HepG2 (cell line): ENCODE measurements around the gene ALLC. TPM values are rescaled to one million over a fixed set of nuclear protein-coding genes. Genes with fewer than 3 reads are reported as not detected.

Experiments used
- ATAC-seq: fragments of 200-7000 bp; cut with Tn5 transposase; 3 replicates; pipeline ENCODE4 v1.9.1; 2020; ENCODE audit warnings: mild to moderate bottlenecking, moderate library complexity
- BruUV-seq: library from RNA; stranded (reverse); fragments of 400-500 nt; replicated peaks from 2 replicates; lab custom pipeline; 2021; lab: Mats Ljungman, UMichigan
- CTCF ChIA-PET: fragments of 300-600 bp; formaldehyde crosslinking; extraction: SDS; loops from one replicate; lab custom pipeline; 2021; ENCODE audit warnings: low total read pairs, inconsistent platforms, low intra/inter-chr PET ratio; lab: Yijun Ruan, JAX
- POLR2A ChIA-PET: fragments of 350-600 bp; sonication (Branson Sonifier 250); formaldehyde crosslinking; loops from one replicate; lab custom pipeline; 2020; ENCODE audit warnings: antibody characterized with exemption, inconsistent platforms; lab: Yijun Ruan, JAX
- DNase-seq: peaks from one replicate; pipeline ENCODE4 v3.0.0-alpha.2; 2015; ENCODE audit warnings: low spot score
- FAIRE-seq: peaks from 3 replicates; lab custom pipeline; 2011; peaks lifted over from hg19 to GRCh38; lab: Jason Lieb, UNC
- H2AFZ ChIP-seq: one replicate; pipeline ENCODE4 v1.6.1; 2011; ENCODE audit warnings: low read length, inconsistent platforms
- H3K27ac ChIP-seq: fragments of 300-600 bp; 3 replicates; pipeline ENCODE4 v1.8.0; 2011; ENCODE audit warnings: mixed run types, mild to moderate bottlenecking, mixed read lengths, low read length, inconsistent platforms; ENCODE audit not compliant: insufficient read depth; ENCODE audit errors: extremely low read length
- H3K27me3 ChIP-seq, 2 experiments: fragments of 200-600 bp in 1 of 2; 2 replicates in 1 of 2; 3 replicates in 1 of 2; pipeline versions ENCODE4 v1.6.0 to v1.8.0; 2011; ENCODE audit warnings: low read length in 2 of 2, mild to moderate bottlenecking in 2 of 2, moderate library complexity in 2 of 2, inconsistent platforms in 1 of 2; ENCODE audit not compliant: insufficient read depth in 2 of 2, control insufficient read depth in 1 of 2
- H3K36me3 ChIP-seq, 2 experiments: fragments of 200-600 bp in 1 of 2; replicated peaks in 1 of 2; 2 replicates in 1 of 2; 3 replicates in 1 of 2; pipeline versions ENCODE4 v1.5.1 to v1.8.0; 2011; ENCODE audit warnings: low read length in 2 of 2, inconsistent platforms in 1 of 2; ENCODE audit not compliant: insufficient read depth in 2 of 2, control insufficient read depth in 1 of 2
- H3K4me1 ChIP-seq: 2 replicates; pipeline ENCODE4 v1.5.1; 2012; ENCODE audit warnings: low read length, inconsistent platforms; ENCODE audit not compliant: insufficient read depth
- H3K4me2 ChIP-seq: 2 replicates; pipeline ENCODE4 v1.6.0; 2011; ENCODE audit warnings: low read depth, low read length, inconsistent platforms
- H3K4me3 ChIP-seq, 3 experiments: fragments of 200-600 bp in 1 of 3; sonication (generic), shearing (Covaris generic) in 1 of 3; replicated peaks in 1 of 3; 2 replicates each; pipeline ENCODE4 v1.5.1; 2011 to 2016; ENCODE audit warnings: low read length in 3 of 3, inconsistent platforms in 2 of 3, low read depth in 2 of 3, mild to moderate bottlenecking in 2 of 3, control low read depth in 1 of 3, mixed read lengths in 1 of 3; ENCODE audit not compliant: insufficient read depth in 1 of 3
- H3K79me2 ChIP-seq: one replicate; pipeline ENCODE4 v1.6.1; 2011; ENCODE audit warnings: low read length, inconsistent platforms; ENCODE audit not compliant: insufficient read depth
- H3K9ac ChIP-seq: 2 replicates; pipeline ENCODE4 v1.6.0; 2011; ENCODE audit warnings: mild to moderate bottlenecking, low read depth, low read length, inconsistent platforms; ENCODE audit not compliant: insufficient read depth
- H3K9me3 ChIP-seq: 2 replicates; pipeline ENCODE4 v1.5.1; 2012; ENCODE audit warnings: mild to moderate bottlenecking, low read length
- H4K20me1 ChIP-seq: 2 replicates; pipeline ENCODE4 v1.6.0; 2011; ENCODE audit warnings: inconsistent platforms, mild to moderate bottlenecking, low read length, moderate library complexity; ENCODE audit not compliant: insufficient read depth
- CCAR2 ChIP-seq: fragments of 200-400 bp; formaldehyde crosslinking; optimal IDR thresholded peaks from 2 replicates; pipeline ENCODE3; 2018; ENCODE audit warnings: low read depth, mild to moderate bottlenecking, low read length, moderate library complexity
- ZMYM3 ChIP-seq: sonication (generic); formaldehyde crosslinking; IDR thresholded peaks from 2 replicates; pipeline ENCODE4 v1.5.1; 2020; ENCODE audit warnings: mild to moderate bottlenecking, missing genetic modification reagents
- ZNF772 ChIP-seq: sonication (generic); formaldehyde crosslinking; IDR thresholded peaks from 2 replicates; pipeline ENCODE4 v1.5.0; 2020; ENCODE audit warnings: mild to moderate bottlenecking, missing genetic modification reagents
- WGBS: methylation state at CpG from one replicate; pipeline ENCODE4 v1.1.6; 2017; ENCODE audit warnings: low lambda C conversion rate; 5-methylcytosine and 5-hydroxymethylcytosine counted together
- in situ Hi-C: cut with HindIII; loops from 2 replicates; pipeline ENCODE4 v1.10.0; 2017; ENCODE audit warnings: low pct_unique_long_range_greater_than_20kb; ENCODE audit not compliant: extremely low pct_ligation_motif_present
- intact Hi-C: fragments of 100-400 bp; cut with micrococcal nuclease; formaldehyde crosslinking; loops from one replicate; pipeline ENCODE4 v1.10.0; 2022; ENCODE audit not compliant: unreplicated experiment
- polyA plus RNA-seq, 8 experiments: library from polyadenylated mRNA; depleted of rRNA in 3 of 8; stranded (reverse) in 7 of 8; unstranded in 1 of 8; fragments of >200 nt; fragmentation: Illumina TruSeq in 4 of 8; extraction: Trizol in 4 of 8; gene quantifications; 2 replicates each; pipeline versions ENCODE4 v1.2.1 to v1.2.3, GENCODE V29; 2011 to 2016; ENCODE audit warnings: low read depth in 4 of 8, missing spikeins in 1 of 8, mixed read lengths in 1 of 8; ENCODE audit not compliant: insufficient read depth in 1 of 8
- small RNA-seq, 3 experiments: library from RNA; depleted of rRNA; stranded (forward); fragments of <200 nt; gene quantifications; one replicate each; pipeline ENCODE3, GENCODE V24; 2012; ENCODE audit warnings: low read depth in 2 of 3, low replicate concordance in 1 of 3; ENCODE audit not compliant: insufficient read length in 3 of 3, insufficient read depth in 2 of 3
- total RNA-seq, 5 experiments: library from RNA; depleted of rRNA; stranded (reverse); fragments of >200 nt; fragmentation: Illumina TruSeq; extraction: Trizol; gene quantifications; 2 replicates each; pipeline ENCODE4 v1.2.3, GENCODE V29; 2016; ENCODE audit warnings: low read depth in 1 of 5

ALLC gene
- total and polyA plus RNA-seq, 2 of the 13 experiments (the other 11 are each of a cell fraction or from before 2014, with no cell fraction given) = 0.08 to 0.11 TPM

DNA sequence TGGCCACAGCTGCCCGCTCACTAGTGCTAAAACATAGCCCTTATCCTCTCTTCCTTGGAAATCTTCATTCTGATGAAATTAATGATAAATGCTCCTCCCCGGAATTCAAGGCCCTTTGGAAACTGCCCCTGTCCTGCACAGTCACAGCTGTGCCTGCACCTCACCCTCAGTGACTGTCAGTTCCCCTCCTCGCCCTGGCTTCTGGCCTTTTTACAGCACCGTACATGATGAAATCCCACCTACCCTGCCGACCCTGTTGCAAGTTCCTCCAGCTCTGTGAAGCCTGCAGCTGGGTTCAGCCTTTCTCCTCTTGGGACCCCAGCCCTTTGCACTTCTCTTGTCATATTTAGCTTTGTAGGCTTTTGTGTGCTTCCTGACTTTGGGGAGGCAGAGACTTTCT is 93.8 kb downstream of the ALLC start:
- Histone ChIP-seq H4K20me1 (no peaks in the 10 kb centered on the region), H3K4me1 (no peaks in the 10 kb centered on the region), H3K4me2 (no peak overlapping the region), H3K27ac (no peak overlapping the region), H3K9me3 (no peaks in the 10 kb centered on the region), H3K9ac (no peak overlapping the region), H3K36me3 (no peaks in the 10 kb centered on the region), H3K27me3 (peaks cover 16 to 66% of the 10 kb centered on the region in 2 experiments; a peak in 3 of 5 replicates), H3K4me3 (no peak overlapping the region), H2AFZ (no peak overlapping the region), H3K79me2 (no peaks in the 10 kb centered on the region)
- no TSS peak for BruUV-seq
- CTCF ChIA-PET = no interaction called here
- under 1% methylated on average over 5 of the region's 5 CpGs for WGBS
- ATAC-seq = no peak
- POLR2A ChIA-PET = no interaction called here
- in situ Hi-C loops (no loop called here), intact Hi-C loops (no loop called here)
- FAIRE-seq = no peak
- TF ChIP-seq ZNF772 (no peak), ZMYM3 (no peak), CCAR2 (no peak)
- DNase-seq = no peak

Small RNA genes lying within 50 kb of the gene (small RNA-seq; reads per million reads assigned to genes)
- 0 reads per million in 3 experiments for gene TMSB4XP2

Other genes with a start within 250 kb of the ALLC start
- 123 and 135 TPM in 2 replicates for gene ADI1, start 138.7 kb upstream of the ALLC start, total RNA-seq (2016; rRNA removed; fragmentation: Illumina TruSeq; extraction: Trizol)
- 21.3 and 28.7 TPM in 2 replicates for gene ADI1, start 138.7 kb upstream of the ALLC start, polyA plus RNA-seq (2011; rRNA removed)
- gene RNASEH1, start 99.9 kb upstream of the ALLC start, total RNA-seq (2016; rRNA removed; fragmentation: Illumina TruSeq; extraction: Trizol) = 57.2 and 57.4 TPM in 2 replicates
- 12.7 and 14.5 TPM in 2 replicates for gene RNASEH1, start 99.9 kb upstream of the ALLC start, polyA plus RNA-seq (2011; rRNA removed)
- 3,686 and 4,415 TPM in 2 replicates for gene RPS7, start 82.9 kb upstream of the ALLC start, total RNA-seq (2016; rRNA removed; fragmentation: Illumina TruSeq; extraction: Trizol)
- gene RPS7, start 82.9 kb upstream of the ALLC start, polyA plus RNA-seq (2011; rRNA removed) = 3,283 and 4,040 TPM in 2 replicates
- 2.5 and 3.0 TPM in 2 replicates for gene COLEC11, start 63.1 kb upstream of the ALLC start, total RNA-seq (2016; rRNA removed; fragmentation: Illumina TruSeq; extraction: Trizol)
- 1.5 and 2.6 TPM in 2 replicates for gene COLEC11, start 63.1 kb upstream of the ALLC start, polyA plus RNA-seq (2011; rRNA removed)
- not detected in 2 replicates for gene DCDC2C, start 45.4 kb downstream of the ALLC start, total RNA-seq (2016; rRNA removed; fragmentation: Illumina TruSeq; extraction: Trizol)
- not detected in 2 replicates for gene DCDC2C, start 45.4 kb downstream of the ALLC start, polyA plus RNA-seq (2011; rRNA removed)